K562 (cell line): ENCODE measurements around the gene VAMP8. TPM values are rescaled to one million over a fixed set of nuclear protein-coding genes. Genes with fewer than 3 reads are reported as not detected.
A peak's percentile ranks its signal among the peaks of the same experiment; 100 is the strongest.

ENCODE experiments used
- CSDE1 ChIP-seq, 2 experiments: fragments of 450-650 bp; IDR thresholded peaks; 2 replicates each; pipeline ENCODE4 v1.6.1; 2016; ENCODE audit warnings: mild to moderate bottlenecking in 1 of 2
- FIP1L1 ChIP-seq: fragments of 200-400 bp; formaldehyde crosslinking; IDR thresholded peaks from 2 replicates; pipeline ENCODE4 v1.6.1; 2018; ENCODE audit warnings: mild to moderate bottlenecking, low read depth, low read length; ENCODE audit not compliant: poor library complexity, severe bottlenecking
- FOXK1 ChIP-seq: sonication (generic); formaldehyde crosslinking; IDR thresholded peaks from 2 replicates; pipeline ENCODE4 v1.8.0; 2022; ENCODE audit warnings: missing genetic modification reagents, mild to moderate bottlenecking, borderline replicate concordance
- FOXP1 ChIP-seq: sonication (generic); formaldehyde crosslinking; IDR thresholded peaks from 2 replicates; pipeline ENCODE4 v1.8.0; 2022; ENCODE audit warnings: mild to moderate bottlenecking, missing genetic modification reagents
- GTF2E2 ChIP-seq: fragments of 200-800 bp; sonication (Bioruptor generic); IDR thresholded peaks from 2 replicates; pipeline ENCODE4 v1.6.1; 2016; ENCODE audit warnings: missing genetic modification characterization, missing compliant biosample characterization
- HDAC1 ChIP-seq, 2 experiments: fragments of 450-650 bp; IDR thresholded peaks; 2 replicates each; pipeline ENCODE4 v1.6.1; 2016 to 2017; ENCODE audit warnings: inconsistent platforms in 1 of 2, mild to moderate bottlenecking in 1 of 2, moderate library complexity in 1 of 2
- HDAC6 ChIP-seq: IDR thresholded peaks from 2 replicates; pipeline ENCODE4 v1.6.1; 2012; ENCODE audit warnings: low read depth, mild to moderate bottlenecking, control low read depth, inconsistent platforms, low read length, moderate library complexity
- HDGF ChIP-seq: fragments of 450-650 bp; IDR thresholded peaks from 2 replicates; pipeline ENCODE4 v1.6.1; 2016
- HMG20B ChIP-seq: fragments of 250-450 bp; sonication (Bioruptor Pico); IDR thresholded peaks from 2 replicates; pipeline ENCODE4 v1.5.0; 2021; ENCODE audit warnings: mild to moderate bottlenecking
- ID3 ChIP-seq, 2 experiments: fragments of 250-450 bp in 1 of 2; fragments of 450-650 bp in 1 of 2; sonication (Bioruptor Pico) in 1 of 2; IDR thresholded peaks; 2 replicates each; pipeline versions ENCODE4 v1.6.1 to v1.8.0; 2016 to 2021; ENCODE audit warnings: mild to moderate bottlenecking in 2 of 2, moderate library complexity in 2 of 2, missing compliant biosample characterization in 1 of 2, missing genetic modification characterization in 1 of 2
- KAT7 ChIP-seq: sonication (generic); formaldehyde crosslinking; IDR thresholded peaks from 2 replicates; pipeline ENCODE4 v1.8.0; 2022; ENCODE audit warnings: missing genetic modification reagents, mild to moderate bottlenecking, borderline replicate concordance
- MAZ ChIP-seq, 2 experiments: fragments of 450-650 bp in 1 of 2; sonication (generic) in 1 of 2; formaldehyde crosslinking; IDR thresholded peaks in 1 of 2; conservative IDR thresholded peaks in 1 of 2; 2 replicates each; pipeline versions ENCODE4 v1.4.0 to v1.5.0; 2020; ENCODE audit warnings: mild to moderate bottlenecking in 1 of 2, missing genetic modification reagents in 1 of 2
- MCM7 ChIP-seq, 2 experiments: fragments of 450-650 bp; IDR thresholded peaks; 2 replicates each; pipeline ENCODE4 v1.6.1; 2016 to 2018
- NFIC ChIP-seq: fragments of 450-650 bp; IDR thresholded peaks from 2 replicates; pipeline ENCODE4 v1.6.1; 2017; ENCODE audit warnings: mild to moderate bottlenecking, inconsistent platforms
- NR2C2 ChIP-seq, 2 experiments: fragments of 200-800 bp in 1 of 2; sonication (Bioruptor generic) in 1 of 2; sonication (generic) in 1 of 2; formaldehyde crosslinking in 1 of 2; IDR thresholded peaks; 2 replicates each; pipeline versions ENCODE4 v1.6.1 to v1.8.0; 2016 to 2022; ENCODE audit warnings: mild to moderate bottlenecking in 1 of 2, missing compliant biosample characterization in 1 of 2, missing genetic modification characterization in 1 of 2, missing genetic modification reagents in 1 of 2
- POLR2AphosphoS2 ChIP-seq: IDR thresholded peaks from 2 replicates; pipeline ENCODE4 v1.6.1; 2012; ENCODE audit warnings: low read length, improper control_type of control experiment
- POLR2G ChIP-seq: fragments of 200-400 bp; formaldehyde crosslinking; IDR thresholded peaks from 2 replicates; pipeline ENCODE4 v1.6.1; 2017; ENCODE audit warnings: low read depth, mild to moderate bottlenecking, antibody characterized with exemption, low read length, moderate library complexity
- SAFB2 ChIP-seq: fragments of 200-400 bp; formaldehyde crosslinking; IDR thresholded peaks from 2 replicates; pipeline ENCODE4 v1.6.1; 2018; ENCODE audit warnings: borderline replicate concordance, low read length, low read depth, moderate library complexity; ENCODE audit not compliant: severe bottlenecking
- SLC30A9 ChIP-seq: fragments of 250-450 bp; sonication (Bioruptor Pico); IDR thresholded peaks from 2 replicates; pipeline ENCODE4 v1.8.0; 2022; ENCODE audit warnings: mild to moderate bottlenecking, moderate library complexity
- TAF1 ChIP-seq: IDR thresholded peaks from 2 replicates; pipeline ENCODE4 v1.6.1; 2011; ENCODE audit warnings: mild to moderate bottlenecking, low read length, moderate library complexity; ENCODE audit not compliant: insufficient read depth, control insufficient read depth, severe bottlenecking; ENCODE audit errors: extremely low read depth
- TOE1 ChIP-seq, 2 experiments: fragments of 450-650 bp in 1 of 2; sonication (generic) in 1 of 2; formaldehyde crosslinking in 1 of 2; IDR thresholded peaks; 2 replicates each; pipeline versions ENCODE4 v1.7.1 to v1.8.0; 2016 to 2022; ENCODE audit warnings: borderline replicate concordance in 2 of 2, mild to moderate bottlenecking in 2 of 2, antibody characterized with exemption in 1 of 2, inconsistent platforms in 1 of 2, low read depth in 1 of 2, missing genetic modification reagents in 1 of 2, moderate library complexity in 1 of 2
- ZNF274 ChIP-seq: IDR thresholded peaks from 2 replicates; pipeline ENCODE4 v1.6.1; 2011; ENCODE audit warnings: low read depth, mild to moderate bottlenecking, low read length, moderate library complexity, borderline replicate concordance
- ZNF436 ChIP-seq: fragments of 250-450, 450-650 bp; sonication (Bioruptor Pico); formaldehyde crosslinking; IDR thresholded peaks from 2 replicates; pipeline ENCODE4 v1.7.0; 2020; ENCODE audit warnings: mild to moderate bottlenecking
- ZNF449 ChIP-seq: fragments of 250-450 bp; sonication (Bioruptor Pico); IDR thresholded peaks from 2 replicates; pipeline ENCODE4 v1.8.0; 2022; ENCODE audit warnings: moderate library complexity, mild to moderate bottlenecking, inconsistent platforms
- ZNF707 ChIP-seq: fragments of 250-450 bp; sonication (Bioruptor Pico); conservative IDR thresholded peaks from 2 replicates; pipeline ENCODE4 v1.8.0; 2022; ENCODE audit warnings: inconsistent platforms, mild to moderate bottlenecking, moderate library complexity
- polyA plus RNA-seq, 8 experiments: library from polyadenylated mRNA; depleted of rRNA in 4 of 8; stranded (reverse) in 5 of 8; unstranded in 3 of 8; fragments of >200 nt; fragmentation: Nextera tagmentation in 2 of 8; fragmentation: Illumina TruSeq in 1 of 8; extraction: Ambion mirVana in 2 of 8; extraction: Trizol in 1 of 8; gene quantifications; 2 replicates each; pipeline versions ENCODE4 v1.2.1 to v1.2.3, GENCODE V29; 2011 to 2014; ENCODE audit warnings: inconsistent platforms in 1 of 8, missing spikeins in 1 of 8
- total RNA-seq, 7 experiments: library from RNA; depleted of rRNA in 6 of 7; stranded (reverse); fragments of >200 nt in 6 of 7; fragmentation: Illumina TruSeq in 2 of 7; extraction: Trizol in 2 of 7; gene quantifications; 2 replicates each; pipeline versions ENCODE4 v1.2.1 to v1.2.3, GENCODE V29; 2011 to 2021; ENCODE audit warnings: low replicate concordance in 1 of 7

Gene VAMP8
- total and polyA plus RNA-seq, 9 of the 15 experiments (the other 6 are each of a cell fraction or from before 2014, with no cell fraction given): 107 to 571 (median 248) TPM

GRCh38 chr2:85539361-85540132, 37.8 kb upstream of the VAMP8 start (continued):
- TF ChIP-seq HDAC6 (no peak), NFIC (no peak; the same call in 1 of the 2 replicates), SLC30A9 (no peak), SAFB2 (no peak), KAT7 (CRISPR knock-in tag) (peak; percentile 81), ID3 (CRISPR knock-in tag; IDR thresholded peaks at IDR 0.05) (no peak), ID3 (tag; IDR thresholded peaks at IDR 0.05) (no peak), FIP1L1 (peak; percentile 99), GTF2E2 (tag) (peak; percentile 60; the same call in 1 of the 2 replicates), ZNF436 (CRISPR knock-in tag) (0 out of 2 replicates have a peak, but pooled peaks have one; percentile 4), MAZ (CRISPR knock-in tag; conservative IDR thresholded peaks at IDR 0.05 in 1 of 2, IDR thresholded peaks at IDR 0.05 in 1 of 2) (peak; percentile 51 to 82; a peak in 3 of 4 replicates), MCM7 (IDR thresholded peaks at IDR 0.05) (no peak), FOXP1 (CRISPR knock-in tag) (peak; percentile 64; the same call in 1 of the 2 replicates), NR2C2 (CRISPR knock-in tag; IDR thresholded peaks at IDR 0.05) (peak; percentile 29; the same call in 1 of the 2 replicates), NR2C2 (tag; IDR thresholded peaks at IDR 0.05) (no peak), HMG20B (CRISPR knock-in tag) (no peak), ZNF274 (0 out of 2 replicates have a peak, but pooled peaks have one; percentile 15), TAF1 (no peak), HDGF (0 out of 2 replicates have a peak, but pooled peaks have one; percentile 21), ZNF707 (0 out of 2 replicates have a peak, but pooled peaks have one; percentile 23), FOXK1 (peak; percentile 86), POLR2AphosphoS2 (peak; percentile 26; the same call in 1 of the 2 replicates), TOE1 (IDR thresholded peaks at IDR 0.05; ENCODE audit: borderline replicate concordance) (no peak), TOE1 (CRISPR knock-in tag; IDR thresholded peaks at IDR 0.05; ENCODE audit: borderline replicate concordance, low read depth) (no peak; the same call in 1 of the 2 replicates), POLR2G (peak; percentile 97), ZNF449 (CRISPR knock-in tag) (no peak), HDAC1 (IDR thresholded peaks at IDR 0.05) (peak in 1 of 2 experiments; percentile 98; a peak in 2 of 4 replicates), CSDE1 (IDR thresholded peaks at IDR 0.05) (peak in 1 of 2 experiments; percentile 17; a peak in 2 of 4 replicates)
